Renal pelvis (tissue), 12 donors: ENCODE data around the gene CISD1. TPM values are rescaled to one million over a fixed set of nuclear protein-coding genes. Genes with fewer than 3 reads are reported as not detected.
A peak's percentile ranks its signal among the peaks of the same experiment; 100 is the strongest.
"Not testable (repeated sequence)": the region's sequence is repeated elsewhere in the genome, so short reads cannot be mapped to it uniquely, and the experiment has no call there.

Experiments
- DNase-seq: peaks from one replicate; pipeline ENCODE4 v3.0.0-alpha.2; 2013
- long read RNA-seq, 16 experiments: transcript quantifications; one replicate each; lab custom pipeline, GENCODE V29; 2026
- polyA plus RNA-seq, 3 donors: library from polyadenylated mRNA; unstranded; fragments of 120-200 nt; gene quantifications; one replicate each; pipeline ENCODE4 v1.2.1, GENCODE V29; 2013; ENCODE audit not compliant: insufficient read length in 3 of 3

CISD1 gene
- polyA plus RNA-seq: 10 to 100 TPM; 43.6 to 58.2 (median 54.3) TPM
- long read RNA-seq, donor 1, transcript CISD1-201 (3 exons, 2,479 nt): major isoform, 47 of 54 reads
- long read RNA-seq, donor 1, partial matches to known transcripts: 7 of 54 reads
- long read RNA-seq, donor 1, other reads (novel, unspliced or antisense): 0 of 54 reads
- long read RNA-seq, donor 2, transcript CISD1-201 (3 exons, 2,479 nt): major isoform, 46 of 54 reads
- long read RNA-seq, donor 2, partial matches to known transcripts: 8 of 54 reads
- long read RNA-seq, donor 2, other reads (novel, unspliced or antisense): 0 of 54 reads
- long read RNA-seq, donor 3, transcript CISD1-201 (3 exons, 2,479 nt): major isoform, 42 of 49 reads
- long read RNA-seq, donor 3, partial matches to known transcripts: 7 of 49 reads
- long read RNA-seq, donor 3, other reads (novel, unspliced or antisense): 0 of 49 reads
- long read RNA-seq, donor 4, transcript CISD1-201 (3 exons, 2,479 nt): major isoform, 49 of 49 reads
- long read RNA-seq, donor 4, partial matches to known transcripts: 0 of 49 reads
- long read RNA-seq, donor 4, other reads (novel, unspliced or antisense): 0 of 49 reads
- long read RNA-seq, donor 5, transcript CISD1-201 (3 exons, 2,479 nt): major isoform, 33 of 33 reads
- long read RNA-seq, donor 5, partial matches to known transcripts: 0 of 33 reads
- long read RNA-seq, donor 5, other reads (novel, unspliced or antisense): 0 of 33 reads
- long read RNA-seq, donor 6, transcript CISD1-201 (3 exons, 2,479 nt): major isoform, 34 of 34 reads
- long read RNA-seq, donor 6, partial matches to known transcripts: 0 of 34 reads
- long read RNA-seq, donor 6, other reads (novel, unspliced or antisense): 0 of 34 reads
- long read RNA-seq, donor 7, transcript CISD1-201 (3 exons, 2,479 nt): major isoform, 53 of 60 reads
- long read RNA-seq, donor 7, partial matches to known transcripts: 7 of 60 reads
- long read RNA-seq, donor 7, other reads (novel, unspliced or antisense): 0 of 60 reads
- long read RNA-seq, donor 8, transcript CISD1-201 (3 exons, 2,479 nt): major isoform, 7 of 7 reads
- long read RNA-seq, donor 8, partial matches to known transcripts: 0 of 7 reads
- long read RNA-seq, donor 8, other reads (novel, unspliced or antisense): 0 of 7 reads
- long read RNA-seq, donor 9, transcript CISD1-201 (3 exons, 2,479 nt): major isoform, 60 of 68 reads
- long read RNA-seq, donor 9, partial matches to known transcripts: 8 of 68 reads
- long read RNA-seq, donor 9, other reads (novel, unspliced or antisense): 0 of 68 reads
- long read RNA-seq, donor 10, transcript CISD1-201 (3 exons, 2,479 nt): major isoform, 59 of 64 reads
- long read RNA-seq, donor 10, partial matches to known transcripts: 5 of 64 reads
- long read RNA-seq, donor 10, other reads (novel, unspliced or antisense): 0 of 64 reads
- long read RNA-seq, donor 11, transcript CISD1-201 (3 exons, 2,479 nt): major isoform, 18 of 18 reads
- long read RNA-seq, donor 11, partial matches to known transcripts: 0 of 18 reads
- long read RNA-seq, donor 11, other reads (novel, unspliced or antisense): 0 of 18 reads
- long read RNA-seq, donor 12, transcript CISD1-201 (3 exons, 2,479 nt): major isoform, 51 of 62 reads
- long read RNA-seq, donor 12, partial matches to known transcripts: 11 of 62 reads
- long read RNA-seq, donor 12, other reads (novel, unspliced or antisense): 0 of 62 reads
- long read RNA-seq, donor 13, transcript CISD1-201 (3 exons, 2,479 nt): major isoform, 28 of 28 reads
- long read RNA-seq, donor 13, partial matches to known transcripts: 0 of 28 reads
- long read RNA-seq, donor 13, other reads (novel, unspliced or antisense): 0 of 28 reads
- long read RNA-seq, donor 14: 0 reads
- long read RNA-seq, donor 15, transcript CISD1-201 (3 exons, 2,479 nt): major isoform, 53 of 53 reads
- long read RNA-seq, donor 15, partial matches to known transcripts: 0 of 53 reads
- long read RNA-seq, donor 15, other reads (novel, unspliced or antisense): 0 of 53 reads
- long read RNA-seq, donor 16, transcript CISD1-201 (3 exons, 2,479 nt): major isoform, 50 of 50 reads
- long read RNA-seq, donor 16, partial matches to known transcripts: 0 of 50 reads
- long read RNA-seq, donor 16, other reads (novel, unspliced or antisense): 0 of 50 reads

DNA sequence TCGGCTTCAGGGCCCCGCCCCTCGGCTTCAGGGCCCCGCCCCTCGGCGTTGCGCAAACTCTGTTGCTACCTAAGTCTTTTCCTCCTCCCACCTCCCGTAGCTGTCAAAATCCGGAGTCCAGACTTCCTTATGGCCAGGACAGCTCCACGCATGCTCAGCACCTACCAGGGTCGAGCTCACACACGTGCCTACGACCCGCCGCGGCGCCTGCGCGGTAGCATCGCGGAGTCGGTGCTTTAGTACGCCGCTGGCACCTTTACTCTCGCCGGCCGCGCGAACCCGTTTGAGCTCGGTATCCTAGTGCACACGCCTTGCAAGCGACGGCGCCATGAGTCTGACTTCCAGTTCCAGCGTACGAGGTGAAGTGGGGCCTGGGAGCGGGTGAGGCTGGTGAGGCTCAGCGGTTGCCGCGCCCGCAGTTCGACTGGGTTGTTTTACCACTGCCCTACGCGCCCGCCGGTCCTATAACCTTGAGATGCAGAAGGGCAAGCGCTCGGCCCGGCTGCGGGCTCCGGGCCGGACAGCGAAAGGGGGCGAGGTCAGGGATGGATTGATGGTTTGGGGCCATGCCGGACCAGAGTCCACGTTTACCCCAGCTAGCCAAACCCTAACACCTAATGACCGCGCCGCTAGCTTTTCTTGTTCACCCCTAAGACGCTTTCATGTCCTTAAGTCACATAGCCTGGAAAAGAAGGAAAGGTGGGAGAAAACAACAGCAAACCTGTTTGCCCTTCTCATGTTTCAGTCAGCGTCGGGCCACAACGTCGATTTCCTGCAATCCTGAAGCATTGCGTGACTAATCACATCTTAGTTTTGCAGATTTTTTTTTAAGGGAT is at the start of gene CISD1:
CISD1 (plus strand) TSS at position 217 of the 836 bp plus-strand sequence; CDS start at position 329, 112 bp downstream.
- DNase-seq: peak; percentile 99

DNA sequence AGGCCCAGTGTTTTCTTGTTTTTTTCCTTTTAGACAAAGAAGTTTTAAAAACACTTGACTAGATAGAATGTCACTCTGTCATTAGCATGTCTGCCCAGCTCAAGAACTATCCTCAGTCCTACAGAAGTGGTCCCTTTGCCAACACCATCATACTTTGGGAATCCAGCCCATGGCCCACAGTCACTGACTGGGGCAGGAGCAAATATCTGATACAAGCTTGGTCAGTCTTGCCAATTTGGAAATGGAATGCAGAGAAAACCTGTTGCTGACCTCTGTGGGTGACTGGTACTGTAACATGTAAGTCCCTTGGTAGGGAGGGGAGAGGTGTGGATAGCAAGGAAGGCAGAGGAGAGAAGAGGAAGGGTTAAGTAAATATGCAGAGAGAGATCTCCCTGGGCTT is 49.1 kb upstream of the CISD1 start:
- DNase-seq: no peak

DNA sequence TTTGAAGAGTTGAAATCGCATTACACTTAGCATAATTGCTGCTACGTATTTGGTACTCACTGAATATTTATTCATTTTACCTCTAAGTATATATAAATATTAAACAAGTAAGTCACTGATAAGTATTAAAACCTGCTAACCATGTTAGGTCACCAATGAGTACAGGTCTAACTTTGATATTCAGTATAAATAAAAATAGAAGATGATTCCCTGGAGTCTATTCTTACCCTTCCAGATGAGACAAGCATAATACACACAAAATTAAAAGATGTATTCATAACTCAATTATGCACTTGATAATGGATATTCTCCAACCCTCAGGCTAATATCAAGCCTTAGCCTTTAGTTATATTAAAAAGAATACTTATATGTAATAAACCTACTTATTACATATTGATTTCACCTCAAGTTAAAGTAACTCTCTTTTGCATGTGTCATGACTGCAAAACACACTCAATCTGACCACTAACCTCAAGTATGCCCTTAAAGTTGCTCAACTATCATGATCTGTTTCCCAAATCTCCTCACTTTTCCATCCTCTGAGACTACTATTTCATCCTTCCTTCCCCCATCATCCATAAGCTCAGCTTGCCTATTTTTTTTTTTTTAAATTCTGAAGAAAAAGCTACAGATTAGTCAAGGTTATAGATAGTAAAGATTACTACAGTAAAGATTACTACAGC is 48.1 kb upstream of the CISD1 start:
- DNase-seq: no peak

DNA sequence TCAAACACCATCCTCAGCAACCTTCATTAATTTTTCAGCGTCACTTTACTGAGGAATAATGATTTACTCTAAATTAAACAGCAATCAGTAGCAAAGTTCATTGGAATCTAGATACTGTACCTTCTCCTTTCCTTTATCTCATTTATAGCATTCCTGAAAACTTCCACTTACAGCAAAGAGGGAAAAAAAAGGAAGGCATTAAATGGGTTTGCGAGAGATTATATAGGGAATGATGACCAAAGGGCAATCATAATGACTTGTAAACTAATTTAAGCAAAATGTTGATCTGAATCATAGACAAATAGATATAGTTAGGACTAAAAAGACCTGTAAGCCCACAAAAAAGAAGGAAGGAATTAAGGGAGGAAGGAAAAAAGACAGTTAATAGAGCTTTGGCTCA is 43.3 kb upstream of the CISD1 start:
- DNase-seq: no peak

DNA sequence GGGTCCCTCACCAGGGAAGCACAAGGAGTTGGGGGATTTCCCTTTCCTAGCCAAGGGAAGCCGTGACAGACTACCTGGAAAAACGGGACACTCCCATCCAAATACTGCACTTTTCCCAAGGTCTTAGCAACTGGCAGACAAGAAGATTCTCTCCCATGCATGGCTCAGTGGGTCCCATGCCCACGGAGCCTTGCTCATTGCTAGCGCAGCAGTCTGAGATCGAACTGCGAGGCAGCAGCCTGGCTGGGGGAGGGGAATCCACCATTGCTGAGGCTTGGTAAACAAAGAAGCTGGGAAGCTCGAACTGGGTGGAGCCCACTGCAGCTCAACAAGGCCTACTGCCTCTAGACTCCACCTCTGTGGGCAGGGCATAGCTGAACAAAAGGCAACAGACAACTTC is 39.1 kb upstream of the CISD1 start:
- not testable (repeated sequence) for DNase-seq

DNA sequence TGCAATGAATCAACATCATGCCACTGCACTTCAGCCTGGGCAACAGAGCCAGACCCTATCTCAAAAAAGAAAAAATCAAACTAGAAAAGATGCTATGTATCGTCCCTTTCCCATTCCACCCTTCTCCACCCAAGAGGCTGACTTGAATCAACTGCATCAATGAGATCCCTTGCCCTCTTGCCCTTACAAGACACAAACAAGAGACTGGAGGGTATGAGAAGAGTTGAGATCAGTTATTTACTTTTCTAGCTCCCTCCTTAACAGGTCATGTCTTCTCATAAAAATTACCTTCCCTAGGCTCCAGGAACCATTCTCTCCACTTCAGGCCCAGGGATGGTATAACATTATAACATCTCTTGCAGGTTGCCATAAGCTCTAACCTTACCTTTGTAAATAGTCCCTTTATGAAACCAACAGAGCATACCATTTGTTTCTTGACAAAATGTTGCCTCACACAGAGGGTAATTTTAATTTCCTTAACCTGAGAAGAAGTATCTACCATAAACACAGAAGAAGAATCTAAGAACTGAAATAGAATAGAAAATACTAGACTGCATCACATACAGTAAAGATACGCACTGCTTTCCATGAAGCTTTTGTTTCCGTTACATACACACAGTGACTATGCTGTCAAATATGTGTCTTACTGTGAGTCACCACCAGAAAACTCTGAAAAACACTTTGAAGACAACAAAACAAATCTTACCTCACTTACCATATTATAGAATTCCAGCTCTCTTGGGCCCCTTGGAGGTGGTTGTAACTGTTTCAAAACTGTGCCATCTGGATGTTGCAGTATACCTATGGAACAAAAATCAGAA is 31.7 kb upstream of the CISD1 start:
- DNase-seq: no peak

DNA sequence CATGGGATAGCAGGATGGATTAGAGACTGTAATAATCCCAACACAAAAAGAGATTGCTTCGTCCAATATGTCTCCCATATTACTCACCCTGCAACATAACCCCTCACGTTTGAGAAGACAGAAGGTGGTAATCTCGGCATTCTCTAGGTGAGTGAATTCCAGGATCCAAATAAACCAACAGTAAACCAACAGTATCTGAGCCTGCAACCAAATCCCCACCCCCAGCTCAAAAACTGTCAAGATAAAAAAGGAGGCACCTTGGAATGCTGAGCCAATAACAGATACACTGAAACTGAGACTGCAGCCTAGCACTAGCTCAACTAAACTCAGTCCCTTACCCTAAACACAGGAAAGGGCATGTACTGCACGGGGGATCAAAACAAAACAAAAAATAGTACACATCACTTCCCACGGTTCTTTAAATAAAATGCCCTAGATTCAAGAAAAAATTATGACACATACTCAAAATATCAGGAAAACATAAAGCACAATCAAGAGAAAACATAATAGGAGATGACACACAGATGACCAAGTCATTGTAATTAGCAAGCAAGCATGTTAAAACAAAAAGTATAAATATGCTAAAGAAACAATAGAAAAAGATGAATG is 29.3 kb upstream of the CISD1 start:
- DNase-seq: no peak

DNA sequence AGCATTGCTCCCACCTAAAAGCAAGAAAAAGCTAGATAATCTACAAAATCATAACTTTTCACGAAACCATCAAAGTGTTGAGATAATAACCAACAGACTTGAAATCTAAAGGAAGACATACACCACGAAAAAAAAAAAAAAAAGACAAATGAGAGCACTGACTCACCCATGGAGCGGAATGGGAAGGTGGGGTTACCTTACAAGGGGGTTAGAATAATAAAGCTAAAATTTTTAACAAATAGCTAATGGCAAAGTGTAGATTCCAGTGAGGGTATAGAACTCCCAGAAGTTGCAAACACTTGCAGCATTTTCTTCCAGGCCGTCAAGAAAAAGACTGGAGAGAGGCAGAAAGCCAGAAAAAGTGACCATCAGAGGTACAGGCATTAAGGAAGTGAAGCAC is 28.4 kb upstream of the CISD1 start:
- DNase-seq: no peak

DNA sequence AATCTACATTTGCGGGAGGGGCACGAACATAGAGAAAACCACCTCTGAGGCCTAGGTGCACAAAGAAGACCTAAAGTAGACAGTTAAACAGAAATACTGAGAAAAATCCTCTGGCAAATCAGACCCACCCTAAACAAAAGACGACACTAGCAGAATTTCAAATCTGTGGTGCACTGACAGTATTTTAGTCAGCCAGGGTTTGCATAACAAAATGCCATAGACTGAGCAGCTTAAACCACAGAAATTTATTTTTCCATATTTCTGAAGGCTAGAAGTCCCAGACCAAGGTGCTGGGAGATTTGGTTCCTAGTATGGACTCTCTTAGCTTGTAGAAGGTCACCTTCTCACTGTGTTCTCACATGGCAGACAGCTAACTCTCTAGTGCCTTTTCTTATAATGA is 27.6 kb upstream of the CISD1 start:
- DNase-seq: no peak

DNA sequence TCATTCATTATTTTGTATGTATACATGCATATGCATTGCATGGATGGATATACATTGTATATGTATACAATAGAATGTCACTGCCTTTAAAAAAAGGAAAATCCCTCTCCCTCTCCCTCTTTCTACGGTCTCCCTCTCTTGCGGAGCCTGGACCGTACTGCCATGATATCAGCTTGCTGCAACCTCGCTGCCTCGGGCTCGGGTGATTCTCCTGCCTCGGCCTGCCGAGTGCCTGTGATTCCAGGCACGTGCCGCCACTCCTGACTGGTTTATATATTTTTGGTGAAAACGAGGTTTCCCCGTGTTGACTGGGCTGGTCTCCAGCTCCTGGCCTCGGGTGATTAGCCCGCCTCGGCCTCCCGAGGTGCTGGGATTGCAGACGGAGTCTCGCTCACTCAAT is 25.7 kb upstream of the CISD1 start:
- no peak for DNase-seq

DNA sequence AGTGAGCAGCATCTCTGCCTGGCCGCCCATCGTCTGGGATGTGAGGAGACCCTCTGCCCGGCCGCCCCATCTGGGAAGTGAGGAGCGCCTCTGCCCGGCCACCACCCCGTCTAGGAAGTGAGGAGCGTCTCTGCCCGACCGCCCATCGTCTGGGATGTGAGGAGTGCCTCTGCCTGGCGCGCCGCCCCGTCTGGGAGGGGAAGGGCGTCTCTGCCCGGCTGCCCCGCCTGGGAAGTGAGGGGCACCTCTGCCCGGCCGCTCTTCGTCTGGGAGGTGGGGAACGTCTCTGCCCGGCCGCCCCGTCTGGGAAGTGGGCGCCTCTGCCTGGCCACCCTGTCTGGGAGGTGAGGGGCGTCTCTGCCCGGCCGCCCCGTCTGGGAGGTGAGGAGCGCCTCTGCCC is 25.2 kb upstream of the CISD1 start:
- DNase-seq: not testable (repeated sequence)

DNA sequence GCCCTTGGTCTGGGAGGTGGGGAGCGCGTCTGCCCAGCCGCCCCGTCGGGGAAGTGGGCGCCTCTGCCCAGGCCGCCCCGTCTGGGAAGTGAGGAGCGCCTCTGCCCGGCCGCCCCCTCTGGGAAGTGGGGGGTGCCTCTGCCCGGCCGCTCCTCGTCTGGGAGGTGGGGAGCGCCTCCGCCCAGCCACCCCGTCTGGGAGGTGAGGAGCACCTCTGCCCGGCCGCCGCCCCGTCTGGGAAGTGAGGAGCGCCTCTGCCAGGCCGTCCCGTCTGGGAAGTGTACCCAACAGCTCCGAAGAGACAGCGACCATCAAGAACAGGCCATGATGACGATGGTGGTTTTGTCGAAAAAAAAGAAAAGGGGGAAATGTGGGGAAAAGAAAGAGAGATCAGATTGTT is 24.7 kb upstream of the CISD1 start:
- DNase-seq: not testable (repeated sequence)

DNA sequence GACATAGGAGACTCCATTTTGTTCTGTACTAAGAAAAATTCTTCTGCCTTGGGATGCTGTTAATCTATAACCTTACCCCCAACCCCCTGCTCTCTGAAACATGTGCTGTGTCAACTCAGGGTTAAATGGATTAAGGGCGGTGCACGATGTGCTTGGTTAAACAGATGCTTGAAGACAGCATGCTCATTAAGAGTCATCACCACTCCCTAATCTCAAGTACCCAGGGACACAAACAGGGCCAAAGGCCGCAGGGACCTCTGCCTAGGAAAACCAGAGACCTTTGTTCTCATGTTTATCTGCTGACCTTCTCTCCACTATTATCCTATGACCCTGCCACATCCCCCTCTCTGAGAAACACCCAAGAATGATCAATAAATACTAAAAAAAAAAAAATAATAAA is 24.3 kb upstream of the CISD1 start:
- not testable (repeated sequence) for DNase-seq

DNA sequence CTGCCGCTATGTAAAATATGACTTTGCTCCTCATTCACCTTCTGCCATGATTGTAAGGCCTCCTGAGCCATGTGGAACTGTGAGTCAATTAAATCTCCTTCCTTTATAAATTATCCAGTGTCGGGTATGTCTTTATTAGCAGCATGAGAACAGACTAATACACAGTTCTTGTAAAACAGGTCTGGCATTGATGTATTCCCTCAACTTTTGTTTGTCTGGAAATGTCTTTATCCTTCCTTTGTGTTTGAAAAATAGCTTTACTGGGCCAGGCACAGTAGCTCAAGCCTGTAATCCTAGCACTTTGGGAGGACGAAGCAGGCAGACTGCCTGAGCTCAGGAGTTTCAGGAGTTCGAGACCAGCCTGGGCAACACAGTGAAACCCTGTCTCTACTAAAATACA is 15.8 kb upstream of the CISD1 start:
- DNase-seq: no peak

DNA sequence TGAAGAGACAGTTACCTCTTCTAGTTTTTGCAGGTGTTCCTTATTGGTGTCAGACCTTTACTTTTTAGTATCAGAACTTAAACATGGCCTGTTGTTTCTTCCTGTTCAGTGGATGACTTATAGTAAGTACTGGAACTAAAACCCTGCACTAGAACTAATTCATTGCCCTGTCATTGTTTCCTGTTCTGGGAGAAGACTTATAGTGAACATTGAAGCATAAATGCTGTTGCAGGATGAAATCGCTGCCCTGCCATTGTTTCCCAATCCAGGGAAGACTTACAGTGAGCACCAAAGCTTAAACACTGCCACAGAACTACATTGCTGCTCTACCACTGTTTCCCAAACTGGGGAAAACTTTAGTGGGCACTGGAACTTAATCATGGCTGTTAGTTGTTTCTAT is 14.3 kb upstream of the CISD1 start:
- no peak for DNase-seq

DNA sequence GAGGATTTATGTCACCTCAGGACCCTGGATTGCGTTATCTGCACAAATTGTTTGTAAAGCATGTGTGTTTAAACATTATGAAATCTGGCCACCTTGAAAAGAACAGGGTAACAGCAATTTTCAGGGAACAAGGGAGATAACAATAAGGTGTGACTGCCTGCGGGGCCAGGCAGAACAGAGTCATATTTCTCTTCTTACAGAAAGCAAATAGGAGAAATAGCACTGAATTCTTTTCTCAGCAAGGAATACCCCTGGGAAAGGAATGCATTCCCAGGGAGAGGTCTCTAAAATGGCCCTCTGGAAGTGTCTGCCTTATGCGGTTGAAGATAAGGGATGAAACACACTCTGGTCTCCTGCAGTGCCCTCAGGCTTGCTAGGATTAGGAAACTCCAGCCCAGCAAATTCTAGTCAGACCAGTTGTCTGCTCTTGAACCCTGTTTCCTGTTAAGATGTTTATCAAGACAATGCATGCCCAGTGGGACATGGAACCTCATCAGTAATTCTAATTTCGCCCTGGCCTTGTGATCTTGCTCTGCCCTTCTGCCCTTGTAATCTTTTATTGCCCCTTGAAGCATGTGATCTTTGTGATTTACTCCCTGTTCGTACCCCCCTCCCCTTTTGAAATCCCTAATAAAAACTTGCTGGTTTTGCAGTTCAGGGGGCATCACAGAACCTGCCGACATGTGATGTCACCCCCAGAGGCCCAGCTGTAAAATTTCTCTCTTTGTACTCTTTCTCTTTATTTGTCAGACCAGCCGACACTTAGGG is 12.8 kb upstream of the CISD1 start:
- not testable (repeated sequence) for DNase-seq
